OCI-LY7 (cell line): Measurements from ENCODE around the gene NUDT14.

Experiments
- EZH2phosphoT487 ChIP-seq: fragments of 200-600 bp; sonication (generic); IDR thresholded peaks from 2 replicates; pipeline ENCODE4 v1.6.1; 2018; ENCODE audit warnings: low read depth, borderline replicate concordance, mild to moderate bottlenecking, mixed run types, antibody characterized with exemption, low read length, moderate library complexity, mixed read lengths
- TF ChIP-seq, protein P1 (sequence below): fragments of 200-600 bp; sonication (generic); conservative IDR thresholded peaks from 2 replicates; pipeline ENCODE4 v1.5.1; 2014; ENCODE audit warnings: mild to moderate bottlenecking, antibody characterized with exemption, low read length, moderate library complexity, mixed read lengths

- TF ChIP-seq, protein P1, sequence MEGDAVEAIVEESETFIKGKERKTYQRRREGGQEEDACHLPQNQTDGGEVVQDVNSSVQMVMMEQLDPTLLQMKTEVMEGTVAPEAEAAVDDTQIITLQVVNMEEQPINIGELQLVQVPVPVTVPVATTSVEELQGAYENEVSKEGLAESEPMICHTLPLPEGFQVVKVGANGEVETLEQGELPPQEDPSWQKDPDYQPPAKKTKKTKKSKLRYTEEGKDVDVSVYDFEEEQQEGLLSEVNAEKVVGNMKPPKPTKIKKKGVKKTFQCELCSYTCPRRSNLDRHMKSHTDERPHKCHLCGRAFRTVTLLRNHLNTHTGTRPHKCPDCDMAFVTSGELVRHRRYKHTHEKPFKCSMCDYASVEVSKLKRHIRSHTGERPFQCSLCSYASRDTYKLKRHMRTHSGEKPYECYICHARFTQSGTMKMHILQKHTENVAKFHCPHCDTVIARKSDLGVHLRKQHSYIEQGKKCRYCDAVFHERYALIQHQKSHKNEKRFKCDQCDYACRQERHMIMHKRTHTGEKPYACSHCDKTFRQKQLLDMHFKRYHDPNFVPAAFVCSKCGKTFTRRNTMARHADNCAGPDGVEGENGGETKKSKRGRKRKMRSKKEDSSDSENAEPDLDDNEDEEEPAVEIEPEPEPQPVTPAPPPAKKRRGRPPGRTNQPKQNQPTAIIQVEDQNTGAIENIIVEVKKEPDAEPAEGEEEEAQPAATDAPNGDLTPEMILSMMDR = no peak
- no peak for TF ChIP-seq EZH2phosphoT487
These were observed 42.1 kb upstream of the NUDT14 start for GRCh38 chr14:105223260-105223659.
